H9 (cell line): ENCODE data around the gene SLC38A3. TPM values are rescaled to one million over a fixed set of nuclear protein-coding genes. Genes with fewer than 3 reads are reported as not detected.

Source experiments
- DNase-seq: peaks from one replicate; pipeline ENCODE4 v3.0.0-alpha.2; 2017
- H2AFZ ChIP-seq: one replicate; pipeline ENCODE4 v1.6.1; 2013; ENCODE audit warnings: mild to moderate bottlenecking, low read length, control low read depth, moderate library complexity
- H2AK5ac ChIP-seq: 2 replicates; pipeline ENCODE4 v1.6.1; 2013; ENCODE audit warnings: low read length, control low read depth, mixed read lengths; ENCODE audit not compliant: insufficient read length
- H2BK120ac ChIP-seq: one replicate; pipeline ENCODE4 v1.6.1; 2013; ENCODE audit warnings: low read depth, mild to moderate bottlenecking, low read length, control low read depth, inconsistent platforms; ENCODE audit not compliant: poor library complexity, severe bottlenecking
- H2BK12ac ChIP-seq: 2 replicates; pipeline ENCODE4 v1.6.1; 2013; ENCODE audit warnings: low read length, control low read depth, mixed read lengths, low read depth; ENCODE audit not compliant: insufficient read length
- H2BK15ac ChIP-seq: 2 replicates; pipeline ENCODE4 v1.6.1; 2013; ENCODE audit warnings: low read depth, low read length, control low read depth
- H2BK20ac ChIP-seq: one replicate; pipeline ENCODE4 v1.6.1; 2013; ENCODE audit warnings: low read depth, mild to moderate bottlenecking, low read length, control low read depth, inconsistent platforms; ENCODE audit not compliant: poor library complexity, severe bottlenecking
- H2BK5ac ChIP-seq: 2 replicates; pipeline ENCODE4 v1.6.1; 2013; ENCODE audit warnings: low read length, control low read depth, mixed read lengths; ENCODE audit not compliant: insufficient read length
- H3K14ac ChIP-seq: 2 replicates; pipeline ENCODE4 v1.6.1; 2013; ENCODE audit warnings: low read length, control low read depth; ENCODE audit not compliant: insufficient read depth
- H3K18ac ChIP-seq: 2 replicates; pipeline ENCODE4 v1.6.1; 2013; ENCODE audit warnings: low read depth, mild to moderate bottlenecking, mixed read lengths, low read length, control low read depth; ENCODE audit not compliant: insufficient read length
- H3K23ac ChIP-seq: 2 replicates; pipeline ENCODE4 v1.6.1; 2013; ENCODE audit warnings: low read length, control low read depth, mixed read lengths, low read depth; ENCODE audit not compliant: insufficient read length
- H3K23me2 ChIP-seq: 2 replicates; pipeline ENCODE4 v1.6.1; 2013; ENCODE audit warnings: low read depth, mild to moderate bottlenecking, mixed read lengths, low read length, control low read depth; ENCODE audit not compliant: insufficient read length, poor library complexity, severe bottlenecking
- H3K27ac ChIP-seq: 2 replicates; pipeline ENCODE4 v1.5.1; 2013; ENCODE audit warnings: low read length, control low read depth, mixed read lengths, low read depth; ENCODE audit not compliant: insufficient read length
- H3K27me3 ChIP-seq: 2 replicates; pipeline ENCODE4 v1.6.1; 2013; ENCODE audit warnings: low read length, control low read depth, inconsistent platforms; ENCODE audit not compliant: insufficient read depth
- H3K4ac ChIP-seq: 2 replicates; pipeline ENCODE4 v1.6.1; 2013; ENCODE audit warnings: low read depth, mild to moderate bottlenecking, control low read depth, inconsistent platforms, low read length, moderate library complexity
- H3K4me1 ChIP-seq: 2 replicates; pipeline ENCODE4 v1.6.1; 2013; ENCODE audit warnings: low read length, control low read depth, inconsistent platforms; ENCODE audit not compliant: insufficient read depth
- H3K4me2 ChIP-seq: 2 replicates; pipeline ENCODE4 v1.6.1; 2013; ENCODE audit warnings: low read length, control low read depth, mixed read lengths; ENCODE audit not compliant: insufficient read length, insufficient read depth
- H3K56ac ChIP-seq: 2 replicates; pipeline ENCODE4 v1.6.1; 2013; ENCODE audit warnings: low read depth, mild to moderate bottlenecking, mixed read lengths, low read length, control low read depth; ENCODE audit not compliant: insufficient read length
- H3K79me1 ChIP-seq: 2 replicates; pipeline ENCODE4 v1.6.1; 2013; ENCODE audit warnings: low read depth, mild to moderate bottlenecking, moderate library complexity, low read length, control low read depth, inconsistent platforms; ENCODE audit not compliant: insufficient read depth, poor library complexity, severe bottlenecking
- H3K79me2 ChIP-seq: 2 replicates; pipeline ENCODE4 v1.6.1; 2013; ENCODE audit warnings: low read length, control low read depth, inconsistent platforms; ENCODE audit not compliant: insufficient read depth
- H3K9ac ChIP-seq: 2 replicates; pipeline ENCODE4 v1.6.1; 2013; ENCODE audit warnings: low read length, control low read depth, mixed read lengths; ENCODE audit not compliant: insufficient read length; ENCODE audit errors: extremely low read depth
- H3K9me3 ChIP-seq: one replicate; pipeline ENCODE4 v1.6.1; 2013; ENCODE audit warnings: low read depth, low read length, inconsistent platforms; ENCODE audit not compliant: control insufficient read depth
- H3T11ph ChIP-seq: one replicate; pipeline ENCODE4 v1.6.1; 2013; ENCODE audit warnings: mild to moderate bottlenecking, low read length, control low read depth, inconsistent platforms
- H4K20me1 ChIP-seq: one replicate; pipeline ENCODE4 v1.6.1; 2013; ENCODE audit not compliant: control insufficient read depth, insufficient read length, insufficient read depth
- H4K5ac ChIP-seq: 2 replicates; pipeline ENCODE4 v1.6.1; 2013; ENCODE audit warnings: low read depth, mild to moderate bottlenecking, mixed read lengths, low read length, control low read depth; ENCODE audit not compliant: insufficient read length
- H4K8ac ChIP-seq: replicated peaks from 2 replicates; pipeline ENCODE4 v1.6.1; 2013; ENCODE audit warnings: low read length, control low read depth, mixed read lengths, low read depth; ENCODE audit not compliant: insufficient read length
- H4K91ac ChIP-seq: 2 replicates; pipeline ENCODE4 v1.6.1; 2013; ENCODE audit warnings: low read depth, mild to moderate bottlenecking, moderate library complexity, mixed read lengths, low read length, control low read depth; ENCODE audit not compliant: insufficient read length
- H3K27ac Mint-ChIP-seq, 3 experiments: 2 replicates in 2 of 3; 3 replicates in 1 of 3; pipeline ENCODE4 v1.8.0; 2020 to 2021; ENCODE audit warnings: mixed read lengths in 3 of 3, mild to moderate bottlenecking in 1 of 3, moderate library complexity in 1 of 3
- H3K27me3 Mint-ChIP-seq: 2 replicates; pipeline ENCODE4 v1.8.0; 2021; ENCODE audit warnings: low read depth, mild to moderate bottlenecking, moderate library complexity, mixed read lengths
- H3K36me3 Mint-ChIP-seq, 3 experiments: 2 replicates in 2 of 3; 3 replicates in 1 of 3; pipeline ENCODE4 v1.8.0; 2020 to 2021; ENCODE audit warnings: low read depth in 3 of 3, mixed read lengths in 3 of 3; ENCODE audit not compliant: insufficient read depth in 1 of 3
- H3K4me1 Mint-ChIP-seq, 2 experiments: 2 replicates each; pipeline ENCODE4 v1.8.0; 2020; ENCODE audit warnings: mixed read lengths in 2 of 2
- H3K4me3 Mint-ChIP-seq, 2 experiments: 2 replicates in 1 of 2; 3 replicates in 1 of 2; pipeline ENCODE4 v1.8.0; 2020 to 2021; ENCODE audit warnings: mild to moderate bottlenecking in 2 of 2, mixed read lengths in 2 of 2, moderate library complexity in 1 of 2
- H3K9me3 Mint-ChIP-seq, 2 experiments: 2 replicates in 1 of 2; 3 replicates in 1 of 2; pipeline ENCODE4 v1.8.0; 2020; ENCODE audit warnings: mild to moderate bottlenecking in 2 of 2, mixed read lengths in 2 of 2, moderate library complexity in 1 of 2
- WGBS: extraction: QIAGEN DNeasy Blood & Tissue Kit; methylation state at CpG from one replicate; pipeline ENCODE4 v1.1.7; 2013; ENCODE audit warnings: missing lambda C conversion rate, low lambda C conversion rate, mixed read lengths; ENCODE audit not compliant: insufficient read length; ENCODE audit errors: extremely low coverage; 5-methylcytosine and 5-hydroxymethylcytosine counted together
- total RNA-seq: library from RNA; stranded (reverse); gene quantifications from 2 replicates; pipeline ENCODE4 v1.2.1, GENCODE V29; 2021
- TF ChIP-seq, protein P1 (sequence below): fragments of 200-600 bp; sonication (generic); conservative IDR thresholded peaks from 3 replicates; pipeline ENCODE4 v1.8.0; 2021; ENCODE audit warnings: antibody characterized with exemption, mild to moderate bottlenecking

Gene SLC38A3
- total RNA-seq, 1 experiment from 2014 or later = 1.4 TPM

DNA sequence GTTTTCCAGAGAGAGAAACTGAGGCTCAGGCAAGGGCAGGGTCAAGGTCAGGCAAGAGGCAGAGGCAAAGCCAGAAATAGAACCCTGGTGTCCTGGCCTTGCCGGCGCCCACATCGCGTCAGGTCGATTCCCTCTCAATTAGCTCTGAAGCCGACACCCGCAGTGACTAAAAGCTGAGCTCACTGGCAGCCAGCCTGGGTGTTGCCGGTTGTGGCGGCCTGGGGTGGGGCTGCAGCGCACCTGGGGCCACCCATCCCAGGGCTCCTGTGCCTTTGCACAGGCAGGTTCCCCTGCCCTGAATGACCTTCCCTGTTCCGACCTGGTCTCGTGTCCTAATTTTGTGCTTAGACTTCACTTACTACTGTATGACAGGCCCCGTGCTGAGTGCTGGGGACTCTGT is 43.8 kb upstream of the SLC38A3 start:
- Histone ChIP-seq H2AFZ (no peak overlapping the region), H4K5ac (no peak overlapping the region), H3K9me3 (no peaks in the 10 kb centered on the region), H3K79me1 (peaks cover 2% of the 10 kb centered on the region), H3K9ac (no peak overlapping the region), H3K14ac (no peak overlapping the region), H4K8ac (no peak overlapping the region), H2AK5ac (no peak overlapping the region), H3K4me1 (peaks cover 6% of the 10 kb centered on the region), H3K79me2 (no peaks in the 10 kb centered on the region), H3K23me2 (peaks cover 8% of the 10 kb centered on the region), H4K91ac (no peak overlapping the region), H3K27ac (no peak overlapping the region), H3K4me2 (no peak overlapping the region), H2BK20ac (no peak overlapping the region), H3K18ac (no peak overlapping the region), H3K56ac (no peak overlapping the region), H3K4ac (no peak overlapping the region), H2BK15ac (no peak overlapping the region), H2BK12ac (no peak overlapping the region), H3K23ac (no peak overlapping the region), H3T11ph (no peak overlapping the region), H3K27me3 (no peaks in the 10 kb centered on the region), H2BK5ac (no peak overlapping the region), H4K20me1 (no peaks in the 10 kb centered on the region), H2BK120ac (no peak overlapping the region)
- no CpG with 5 or more reads among the region's 13 CpGs for WGBS
- Mint-ChIP-seq H3K27me3 (peaks cover under 1% of the 10 kb centered on the region; the same call in 1 of the 2 replicates), H3K4me1 (peaks cover 38 to 53% of the 10 kb centered on the region in 2 experiments), H3K4me3 (no peak overlapping the region), H3K36me3 (peaks cover 16 to 41% (median 29%) of the 10 kb centered on the region in 3 experiments; a peak in 6 of 7 replicates), H3K9me3 (no peaks in the 10 kb centered on the region), H3K27ac (no peak overlapping the region)
- DNase-seq = no peak
- TF ChIP-seq, protein P1, sequence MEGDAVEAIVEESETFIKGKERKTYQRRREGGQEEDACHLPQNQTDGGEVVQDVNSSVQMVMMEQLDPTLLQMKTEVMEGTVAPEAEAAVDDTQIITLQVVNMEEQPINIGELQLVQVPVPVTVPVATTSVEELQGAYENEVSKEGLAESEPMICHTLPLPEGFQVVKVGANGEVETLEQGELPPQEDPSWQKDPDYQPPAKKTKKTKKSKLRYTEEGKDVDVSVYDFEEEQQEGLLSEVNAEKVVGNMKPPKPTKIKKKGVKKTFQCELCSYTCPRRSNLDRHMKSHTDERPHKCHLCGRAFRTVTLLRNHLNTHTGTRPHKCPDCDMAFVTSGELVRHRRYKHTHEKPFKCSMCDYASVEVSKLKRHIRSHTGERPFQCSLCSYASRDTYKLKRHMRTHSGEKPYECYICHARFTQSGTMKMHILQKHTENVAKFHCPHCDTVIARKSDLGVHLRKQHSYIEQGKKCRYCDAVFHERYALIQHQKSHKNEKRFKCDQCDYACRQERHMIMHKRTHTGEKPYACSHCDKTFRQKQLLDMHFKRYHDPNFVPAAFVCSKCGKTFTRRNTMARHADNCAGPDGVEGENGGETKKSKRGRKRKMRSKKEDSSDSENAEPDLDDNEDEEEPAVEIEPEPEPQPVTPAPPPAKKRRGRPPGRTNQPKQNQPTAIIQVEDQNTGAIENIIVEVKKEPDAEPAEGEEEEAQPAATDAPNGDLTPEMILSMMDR = no peak
